Omental fat pad (tissue), 4 donors: ENCODE data around the gene HSD17B3. TPM values are rescaled to one million over a fixed set of nuclear protein-coding genes. Genes with fewer than 3 reads are reported as not detected.

ENCODE experiments used
- ATAC-seq: fragments of 150-250 bp; one replicate; pipeline ENCODE4 v1.9.1; 2016; ENCODE audit warnings: mild to moderate bottlenecking, moderate library complexity; ENCODE audit not compliant: low FRiP score
- DNase-seq: peaks from one replicate; pipeline ENCODE4 v3.0.0-alpha.2; 2019; ENCODE audit warnings: low spot score
- CTCF ChIP-seq, 3 donors: fragments of 450-650 bp; IDR thresholded peaks; one replicate each; pipeline ENCODE4 v1.5.1; 2016 to 2017; ENCODE audit warnings: antibody characterized with exemption in 3 of 3, mild to moderate bottlenecking in 3 of 3, moderate library complexity in 2 of 3
- small RNA-seq: library from RNA; depleted of rRNA; stranded (forward); fragments of <200 nt; gene quantifications from one replicate; pipeline ENCODE3, GENCODE V24; 2016
- total RNA-seq, 4 donors: library from RNA; depleted of rRNA; stranded (reverse); fragments of >200 nt; gene quantifications; one replicate each; pipeline ENCODE4 v1.1.0, GENCODE V29; 2016

Gene HSD17B3
- total RNA-seq, 4 donors from 2014 or later = 0.36 TPM; not detected in 3

GRCh38 chr9:96186591-96187011 is 115.4 kb downstream of the HSD17B3 start:
- no peak for TF ChIP-seq CTCF (IDR thresholded peaks at IDR 0.05)
- ATAC-seq (no peak), DNase-seq (no peak)

- TF ChIP-seq CTCF (IDR thresholded peaks at IDR 0.05) = no peak
- ATAC-seq (no peak), DNase-seq (no peak)
These were observed 116.3 kb downstream of the HSD17B3 start for GRCh38 chr9:96185518-96186156.

Small RNA genes lying within 50 kb of the gene (small RNA-seq; reads per million reads assigned to genes)
- not detected for gene RNU6-1160P

Other genes with a start within 250 kb of the HSD17B3 start
- gene SLC35D2, start 81.5 kb upstream of the HSD17B3 start, total RNA-seq = 10 to 100 TPM; 13.8 to 18.4 (median 15.7) TPM
- gene ZNF367, start 116.2 kb upstream of the HSD17B3 start, total RNA-seq = 1 to 10 TPM in 3 of 4 donors, under 1 TPM in 1; 0.50 to 2.7 (median 1.9) TPM
- gene HABP4, start 148.0 kb upstream of the HSD17B3 start, total RNA-seq = 10 to 100 TPM in 3 of 4 donors, 1 to 10 TPM in 1; 9.2 to 23.4 (median 14.2) TPM